LNCaP clone FGC (cell line): ENCODE results near the gene HTATIP2.

Experiments
- DNase-seq: peaks from one replicate; pipeline ENCODE4 v3.0.0-alpha.2; 2011; ENCODE audit warnings: low read depth
- H3K4me3 ChIP-seq: 2 replicates; pipeline ENCODE4 v1.5.1; 2011; ENCODE audit warnings: mild to moderate bottlenecking, low read depth, low read length, control low read depth
- CTCF ChIP-seq: IDR thresholded peaks from 2 replicates; pipeline ENCODE4 v1.5.1; 2012; ENCODE audit warnings: mild to moderate bottlenecking; ENCODE audit not compliant: control insufficient read depth, insufficient read depth; ENCODE audit errors: extremely low read depth

Gene HTATIP2

GRCh38 chr11:20363500-20364340 is at the start of gene HTATIP2:
Gene HTATIP2, plus strand, starts transcription at chr11:20363714. Its CDS starts 524 bp downstream, at chr11:20364238.
- DNase-seq: no peak
- H3K4me3 ChIP-seq: peak within 1 kb of the TSS; percentile 32
- TF ChIP-seq CTCF: no peak

- H3K4me3 ChIP-seq: no peak overlapping the region
- no peak for DNase-seq
- no peak for TF ChIP-seq CTCF
These were observed 47.7 kb upstream of the HTATIP2 start for GRCh38 chr11:20315800-20316199.

GRCh38 chr11:20321177-20321576 is 42.3 kb upstream of the HTATIP2 start:
- DNase-seq: no peak
- no peak for TF ChIP-seq CTCF
- H3K4me3 ChIP-seq: no peak overlapping the region

- TF ChIP-seq CTCF: no peak
- no peak overlapping the region for H3K4me3 ChIP-seq
- no peak for DNase-seq
These were observed 36.1 kb upstream of the HTATIP2 start for GRCh38 chr11:20327377-20327935.

GRCh38 chr11:20336056-20336455 is 27.5 kb upstream of the HTATIP2 start:
- DNase-seq: no peak
- no peak overlapping the region for H3K4me3 ChIP-seq
- no peak for TF ChIP-seq CTCF

GRCh38 chr11:20337526-20338154 is 25.9 kb upstream of the HTATIP2 start:
- peak; percentile 57 for TF ChIP-seq CTCF
- no peak for DNase-seq
- no peak overlapping the region for H3K4me3 ChIP-seq
